GM12891 (cell line): ENCODE data around the gene THSD7B.

Experiments
- DNase-seq: peaks from one replicate; pipeline ENCODE4 v3.0.0; 2011; ENCODE audit warnings: low spot score; ENCODE audit not compliant: insufficient read length
- FAIRE-seq: peaks from 2 replicates; lab custom pipeline; 2011; peaks lifted over from hg19 to GRCh38; lab: Jason Lieb, UNC
- PAX5 ChIP-seq: IDR thresholded peaks from 2 replicates; pipeline ENCODE4 v1.6.1; 2011; ENCODE audit warnings: low read length, moderate library complexity, mild to moderate bottlenecking; ENCODE audit not compliant: insufficient read depth, severe bottlenecking
- POLR2A ChIP-seq: IDR thresholded peaks from 2 replicates; pipeline ENCODE4 v1.6.1; 2011; ENCODE audit warnings: low read depth, low read length, control low read depth
- POLR2AphosphoS5 ChIP-seq: IDR thresholded peaks from 2 replicates; pipeline ENCODE4 v1.6.1; 2011; ENCODE audit warnings: low read depth, low read length, control low read depth
- POU2F2 ChIP-seq: IDR thresholded peaks from 2 replicates; pipeline ENCODE4 v1.6.1; 2011; ENCODE audit warnings: low read depth, mild to moderate bottlenecking, control low read depth, low read length, moderate library complexity
- SPI1 ChIP-seq: IDR thresholded peaks from 2 replicates; pipeline ENCODE4 v1.6.1; 2011; ENCODE audit warnings: low read depth, low read length, control low read depth
- TAF1 ChIP-seq: IDR thresholded peaks from 2 replicates; pipeline ENCODE4 v1.6.1; 2011; ENCODE audit warnings: low read depth, low read length, control low read depth

Gene THSD7B

DNA sequence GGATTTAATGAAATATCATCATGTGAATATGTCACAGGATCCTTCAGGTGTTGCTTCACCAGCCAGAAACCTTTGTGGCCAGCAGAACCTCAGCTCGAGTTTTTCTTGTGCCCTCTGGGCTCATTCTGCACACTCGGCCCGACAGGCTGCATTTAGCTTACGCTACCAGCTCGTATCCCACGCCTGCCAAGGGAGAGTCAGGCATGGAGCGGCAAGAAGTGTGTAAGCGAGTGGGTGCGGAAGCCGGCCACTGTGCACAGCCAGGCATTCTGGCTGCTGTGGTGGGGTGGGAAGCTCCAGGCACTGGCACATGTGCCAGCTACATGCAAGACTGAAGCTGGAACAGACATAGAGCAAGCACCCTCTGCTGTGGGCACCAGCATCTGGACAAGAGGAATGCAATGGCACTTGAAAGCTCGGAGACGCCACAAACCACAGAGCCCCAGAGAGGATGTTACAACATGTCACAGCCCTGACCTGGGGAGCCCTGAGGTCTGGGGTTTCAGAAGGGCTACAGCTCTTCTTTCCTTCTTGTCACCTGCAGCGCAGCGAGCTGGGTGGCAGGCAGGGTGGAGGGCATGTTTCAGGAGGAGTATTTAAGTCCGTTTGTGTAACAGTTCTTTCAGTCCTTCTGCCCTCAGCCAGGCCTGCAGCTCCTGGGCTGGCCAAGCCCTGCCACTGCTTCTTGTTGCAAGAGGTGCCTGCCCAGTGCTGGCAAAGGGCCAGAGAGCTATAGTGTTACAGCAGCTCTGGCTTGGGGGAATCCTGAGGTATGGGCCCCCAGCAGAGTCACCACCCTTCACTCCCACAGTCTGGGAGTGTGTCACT lies 941.7 kb downstream of the THSD7B start:
- no peak for FAIRE-seq
- TF ChIP-seq POLR2AphosphoS5, result no peak
- TF ChIP-seq SPI1, result no peak
- TF ChIP-seq TAF1, result no peak
- no peak for TF ChIP-seq POU2F2
- no peak for TF ChIP-seq PAX5
- TF ChIP-seq POLR2A, result no peak

DNA sequence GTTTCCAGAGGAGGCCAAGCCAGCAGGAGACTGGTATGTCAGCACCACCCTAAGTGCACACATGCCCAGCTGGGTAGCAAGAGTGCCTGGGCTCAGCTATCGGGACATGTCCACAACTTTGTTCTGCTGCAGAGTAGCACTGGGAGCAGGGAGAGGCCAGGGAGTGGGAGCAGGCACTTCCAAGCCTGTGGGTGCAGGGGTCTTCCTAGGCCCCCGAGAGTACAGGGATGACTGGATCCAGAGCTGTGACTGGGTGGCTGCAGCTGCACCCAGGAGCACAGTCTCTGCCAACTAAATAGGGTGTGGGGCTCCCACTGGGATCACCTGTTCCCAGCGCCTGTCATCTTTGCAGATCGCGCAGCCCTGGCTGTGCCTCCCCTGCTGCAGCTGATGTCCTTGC lies 943.0 kb downstream of the THSD7B start:
- no peak for FAIRE-seq
- no peak for TF ChIP-seq SPI1
- no peak for TF ChIP-seq POLR2A
- TF ChIP-seq POU2F2, result no peak
- TF ChIP-seq TAF1, result no peak
- no peak for TF ChIP-seq POLR2AphosphoS5
- no peak for TF ChIP-seq PAX5
- DNase-seq, result no peak

More for the DNA sequence above, 941.7 kb downstream of the THSD7B start:
- DNase-seq, result no peak

DNA sequence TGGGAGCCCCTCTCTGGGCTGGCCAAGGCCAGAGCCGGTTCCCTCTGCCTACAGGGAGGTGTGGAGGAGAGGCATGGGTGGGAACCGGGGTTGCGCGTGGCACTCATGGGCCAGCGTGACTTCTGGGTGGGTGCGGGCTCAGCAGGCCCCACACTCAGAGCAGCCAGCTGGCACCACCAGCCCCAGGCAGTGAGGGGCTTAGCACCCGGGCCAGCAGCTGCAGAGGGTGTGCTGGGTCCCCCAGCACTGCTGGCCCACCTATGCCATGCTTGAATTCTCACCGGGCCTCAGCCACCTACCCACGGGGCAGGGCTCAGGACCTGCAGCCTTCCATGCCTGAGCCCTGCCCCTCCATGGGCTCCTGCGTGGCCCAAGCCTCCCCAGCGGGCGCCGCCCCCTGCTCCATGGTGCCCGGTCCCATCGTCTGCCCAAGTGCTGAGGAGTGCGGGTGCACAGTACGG lies 950.4 kb downstream of the THSD7B start:
- no peak for TF ChIP-seq TAF1
- TF ChIP-seq POLR2AphosphoS5, result no peak
- no peak for TF ChIP-seq SPI1
- TF ChIP-seq PAX5, result no peak
- TF ChIP-seq POLR2A, result no peak
- TF ChIP-seq POU2F2, result no peak
- DNase-seq (no peak), FAIRE-seq (no peak)

DNA sequence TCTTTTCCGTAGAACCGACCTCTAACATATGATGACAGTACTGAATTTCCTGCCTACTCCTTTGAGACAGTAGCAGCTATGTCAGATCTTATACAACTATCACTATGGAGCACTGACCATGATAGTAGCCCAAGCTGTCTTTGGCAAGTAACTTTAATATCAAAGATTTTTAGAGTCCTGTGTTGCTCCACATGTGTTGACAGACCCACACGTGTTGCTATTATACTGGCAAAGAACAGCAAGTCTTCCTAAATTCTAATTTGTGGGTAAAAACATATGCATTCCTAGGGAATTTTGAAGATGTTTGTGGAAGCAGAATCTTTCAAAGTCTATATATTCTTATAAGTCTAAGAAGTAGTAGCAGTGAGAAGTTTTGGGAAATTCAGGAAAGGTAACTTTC lies 953.4 kb downstream of the THSD7B start:
- FAIRE-seq (no peak), DNase-seq (no peak)
- TF ChIP-seq SPI1 (no peak), PAX5 (no peak), POU2F2 (no peak), POLR2A (no peak)

DNA sequence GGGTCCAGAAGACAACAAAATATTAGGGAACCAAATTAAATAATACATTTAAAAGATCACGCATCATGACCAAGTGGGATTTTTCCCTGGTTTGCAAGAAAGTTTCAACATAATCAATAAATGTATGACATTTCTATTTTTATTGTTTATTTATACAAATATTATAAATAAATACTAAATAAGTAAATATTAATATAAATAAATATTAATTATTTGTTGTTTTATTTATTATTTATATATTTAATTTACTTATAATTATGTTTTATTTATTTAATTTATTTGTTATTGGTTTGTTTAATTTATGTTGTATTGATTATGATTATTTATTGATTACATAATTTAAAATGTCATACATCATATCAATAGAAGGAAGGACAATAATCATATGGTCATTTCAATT lies 956.4 kb downstream of the THSD7B start:
- no peak for TF ChIP-seq PAX5
- no peak for TF ChIP-seq SPI1
- no peak for TF ChIP-seq POLR2AphosphoS5
- TF ChIP-seq POU2F2, result no peak
- no peak for TF ChIP-seq POLR2A
- no peak for TF ChIP-seq TAF1

DNA sequence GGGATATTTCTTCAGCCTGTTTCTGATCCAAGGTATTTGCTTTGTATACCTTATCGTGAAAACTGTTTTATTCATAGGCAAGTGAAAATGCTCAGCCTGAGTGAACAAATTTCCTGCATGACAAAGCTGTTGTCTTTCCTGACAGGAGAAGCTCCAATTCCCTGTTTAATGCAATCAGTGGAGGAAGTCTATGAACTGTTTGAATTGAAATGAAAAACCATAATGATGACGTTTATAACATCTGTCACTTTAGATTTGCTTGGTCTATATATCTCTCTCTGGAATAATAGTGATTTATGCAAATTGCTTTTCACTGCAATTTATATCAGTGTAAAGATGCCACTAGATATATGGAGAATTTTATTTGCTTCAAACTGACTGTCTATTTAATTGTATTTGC lies 959.6 kb downstream of the THSD7B start:
- DNase-seq (no peak), FAIRE-seq (no peak)
- no peak for TF ChIP-seq POLR2AphosphoS5

More for the DNA sequence above, 956.4 kb downstream of the THSD7B start:
- DNase-seq (no peak), FAIRE-seq (no peak)
